Sigmoid colon (tissue), 7 donors: ENCODE measurements around the gene INO80E. TPM values are rescaled to one million over a fixed set of nuclear protein-coding genes. Genes with fewer than 3 reads are reported as not detected.

Source experiments
- DNase-seq: peaks from one replicate; pipeline ENCODE4 v3.0.0-alpha.2; 2019
- H3K27ac ChIP-seq, 4 donors: fragments of 200-600 bp; sonication (generic); one replicate each; pipeline ENCODE4 v1.5.1; 2016 to 2019; ENCODE audit warnings: mild to moderate bottlenecking in 1 of 4
- H3K27me3 ChIP-seq, 3 donors: fragments of 200-600 bp; sonication (generic); one replicate each; pipeline ENCODE4 v1.5.1; 2019; ENCODE audit warnings: mild to moderate bottlenecking in 1 of 3
- H3K36me3 ChIP-seq, 4 donors: fragments of 200-600 bp; sonication (generic); one replicate each; pipeline ENCODE4 v1.5.1; 2016 to 2019
- H3K4me1 ChIP-seq, 4 donors: fragments of 200-600 bp; sonication (generic); one replicate each; pipeline ENCODE4 v1.5.1; 2017 to 2019
- H3K4me3 ChIP-seq, 4 donors: fragments of 200-600 bp; sonication (generic); one replicate each; pipeline ENCODE4 v1.5.1; 2017 to 2019; ENCODE audit warnings: mild to moderate bottlenecking in 2 of 4, moderate library complexity in 1 of 4
- H3K9me3 ChIP-seq, 4 donors: fragments of 200-600 bp in 3 of 4; sonication (generic) in 3 of 4; one replicate each; pipeline versions ENCODE4 v1.5.1 to v1.6.1; 2013 to 2019
- EP300 ChIP-seq, 4 donors: sonication (generic); formaldehyde crosslinking; IDR thresholded peaks; one replicate each; pipeline ENCODE4 v1.6.1; 2017; ENCODE audit warnings: antibody characterized with exemption in 4 of 4
- POLR2A ChIP-seq, 2 donors: fragments of 450-650 bp; IDR thresholded peaks; one replicate each; pipeline ENCODE4 v1.6.1; 2016; ENCODE audit warnings: antibody characterized with exemption in 2 of 2, mild to moderate bottlenecking in 2 of 2, moderate library complexity in 2 of 2
- POLR2AphosphoS5 ChIP-seq, 4 donors: sonication (generic); formaldehyde crosslinking; IDR thresholded peaks; one replicate each; pipeline ENCODE4 v1.6.1; 2017; ENCODE audit warnings: antibody characterized with exemption in 4 of 4
- WGBS, 2 donors: extraction: QIAGEN DNeasy Blood & Tissue Kit; methylation state at CpG; one replicate each; pipeline ENCODE4 v1.1.7; 2013; 5-methylcytosine and 5-hydroxymethylcytosine counted together
- intact Hi-C: fragments of 100-400 bp; cut with DNase I; formaldehyde crosslinking; loops from one replicate; pipeline ENCODE4 v1.15.1; 2023
- polyA plus RNA-seq, 3 donors: library from polyadenylated mRNA; stranded (reverse); fragments of 200-250 nt; gene quantifications; one replicate each; pipeline ENCODE4 v1.2.3, GENCODE V29; 2013
- total RNA-seq, 4 donors: library from RNA; depleted of rRNA; stranded (reverse); fragments of >200 nt; gene quantifications; one replicate each; pipeline ENCODE4 v1.1.0, GENCODE V29; 2016
- TF ChIP-seq, protein P1 (sequence below), 4 experiments: fragments of 450-650 bp in 3 of 4; fragments of 200-600 bp in 1 of 4; IDR thresholded peaks; one replicate each; pipeline ENCODE4 v1.5.1; 2016 to 2019; ENCODE audit warnings: antibody characterized with exemption in 4 of 4, mild to moderate bottlenecking in 3 of 4, moderate library complexity in 2 of 4
- donor health status: healthy with polysubstance abuse.
- donor health status: Bipolar disorder and iron deficiency.
- donor health status: healthy.

Gene INO80E
- total and polyA plus RNA-seq, 7 donors, result 49.2 to 174 (median 59.8) TPM

DNA sequence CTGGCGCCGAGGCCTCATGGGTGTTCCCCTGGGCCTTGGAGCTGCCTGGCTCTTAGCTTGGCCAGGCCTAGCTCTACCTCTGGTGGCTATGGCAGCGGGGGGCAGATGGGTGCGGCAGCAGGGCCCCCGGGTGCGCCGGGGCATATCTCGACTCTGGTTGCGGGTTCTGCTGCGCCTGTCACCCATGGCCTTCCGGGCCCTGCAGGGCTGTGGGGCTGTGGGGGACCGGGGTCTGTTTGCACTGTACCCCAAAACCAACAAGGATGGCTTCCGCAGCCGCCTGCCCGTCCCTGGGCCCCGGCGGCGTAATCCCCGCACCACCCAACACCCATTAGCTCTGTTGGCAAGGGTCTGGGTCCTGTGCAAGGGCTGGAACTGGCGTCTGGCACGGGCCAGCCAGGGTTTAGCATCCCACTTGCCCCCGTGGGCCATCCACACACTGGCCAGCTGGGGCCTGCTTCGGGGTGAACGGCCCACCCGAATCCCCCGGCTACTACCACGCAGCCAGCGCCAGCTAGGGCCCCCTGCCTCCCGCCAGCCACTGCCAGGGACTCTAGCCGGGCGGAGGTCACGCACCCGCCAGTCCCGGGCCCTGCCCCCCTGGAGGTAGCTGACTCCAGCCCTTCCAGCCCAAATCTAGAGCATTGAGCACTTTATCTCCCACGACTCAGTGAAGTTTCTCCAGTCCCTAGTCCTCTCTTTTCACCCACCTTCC lies 8.5 kb upstream of the INO80E start:
- Histone ChIP-seq H3K4me3 (no peak overlapping the region), H3K4me1 (no peaks in the 10 kb centered on the region), H3K27me3 (no peaks in the 10 kb centered on the region), H3K9me3 (no peaks in the 10 kb centered on the region), H3K27ac (no peak overlapping the region), H3K36me3 (peaks cover 51 to 100% (median 84%) of the 10 kb centered on the region in 4 donors)
- intact Hi-C loops, result no loop called here
- 95 to 96% methylated on average over 35 of the region's 35 CpGs for WGBS, 2 donors
- TF ChIP-seq EP300 (IDR thresholded peaks at IDR 0.05) (no peak), POLR2AphosphoS5 (IDR thresholded peaks at IDR 0.05) (no peak), POLR2A (IDR thresholded peaks at IDR 0.05) (no peak)
- TF ChIP-seq, protein P1, sequence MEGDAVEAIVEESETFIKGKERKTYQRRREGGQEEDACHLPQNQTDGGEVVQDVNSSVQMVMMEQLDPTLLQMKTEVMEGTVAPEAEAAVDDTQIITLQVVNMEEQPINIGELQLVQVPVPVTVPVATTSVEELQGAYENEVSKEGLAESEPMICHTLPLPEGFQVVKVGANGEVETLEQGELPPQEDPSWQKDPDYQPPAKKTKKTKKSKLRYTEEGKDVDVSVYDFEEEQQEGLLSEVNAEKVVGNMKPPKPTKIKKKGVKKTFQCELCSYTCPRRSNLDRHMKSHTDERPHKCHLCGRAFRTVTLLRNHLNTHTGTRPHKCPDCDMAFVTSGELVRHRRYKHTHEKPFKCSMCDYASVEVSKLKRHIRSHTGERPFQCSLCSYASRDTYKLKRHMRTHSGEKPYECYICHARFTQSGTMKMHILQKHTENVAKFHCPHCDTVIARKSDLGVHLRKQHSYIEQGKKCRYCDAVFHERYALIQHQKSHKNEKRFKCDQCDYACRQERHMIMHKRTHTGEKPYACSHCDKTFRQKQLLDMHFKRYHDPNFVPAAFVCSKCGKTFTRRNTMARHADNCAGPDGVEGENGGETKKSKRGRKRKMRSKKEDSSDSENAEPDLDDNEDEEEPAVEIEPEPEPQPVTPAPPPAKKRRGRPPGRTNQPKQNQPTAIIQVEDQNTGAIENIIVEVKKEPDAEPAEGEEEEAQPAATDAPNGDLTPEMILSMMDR (IDR thresholded peaks at IDR 0.05), result no peak
- no peak for DNase-seq

DNA sequence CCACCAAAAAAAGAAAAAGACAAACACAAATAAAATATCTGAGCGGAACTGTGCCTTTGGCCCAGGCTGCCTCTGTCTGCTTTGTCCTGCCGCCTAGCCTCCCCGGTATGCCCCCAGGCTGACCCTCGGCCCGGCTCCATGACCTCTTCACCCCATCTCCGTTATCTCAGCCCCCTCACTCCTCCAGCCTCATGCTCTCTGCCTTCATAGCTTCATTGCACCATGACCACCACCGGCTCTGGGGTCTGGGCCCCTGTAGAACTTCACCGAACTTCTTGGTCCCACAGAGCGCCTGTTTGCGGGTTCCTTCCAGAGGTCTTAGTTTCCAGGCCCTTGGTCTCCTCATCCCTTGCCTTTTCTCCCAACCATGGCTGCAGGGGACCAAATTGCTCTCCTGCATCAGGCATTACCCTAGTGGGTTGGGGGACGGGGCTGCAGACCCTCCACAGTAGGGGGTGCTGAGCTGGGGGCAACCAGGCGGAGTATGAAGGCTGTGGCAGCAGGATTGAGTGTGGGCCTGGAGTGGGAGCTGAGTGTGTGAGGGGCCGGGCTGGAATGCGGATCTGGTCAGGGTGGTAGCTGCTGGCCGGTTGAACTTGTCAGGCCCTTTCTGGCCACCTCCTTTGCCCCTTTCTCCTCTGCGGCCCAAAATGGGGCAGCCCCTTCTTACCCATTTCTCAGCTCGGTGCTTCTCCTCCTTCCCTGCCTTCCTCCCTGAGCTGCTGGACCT lies 7.5 kb upstream of the INO80E start:
- DNase-seq, result peak; percentile 52
- TF ChIP-seq POLR2A (IDR thresholded peaks at IDR 0.05) (no peak), EP300 (IDR thresholded peaks at IDR 0.05) (no peak), POLR2AphosphoS5 (IDR thresholded peaks at IDR 0.05) (no peak)
- TF ChIP-seq, protein P1 (IDR thresholded peaks at IDR 0.05), result no peak

GRCh38 chr16:29989111-29989858 lies 6.8 kb upstream of the INO80E start:
- Histone ChIP-seq H3K9me3 (no peaks in the 10 kb centered on the region), H3K4me1 (peaks cover 0 to 9% (median 4%) of the 10 kb centered on the region in 4 donors), H3K4me3 (no peak overlapping the region), H3K36me3 (peaks cover 38 to 96% (median 69%) of the 10 kb centered on the region in 4 donors), H3K27ac (no peak overlapping the region), H3K27me3 (no peaks in the 10 kb centered on the region)
- WGBS, 2 donors, result 57 to 82% methylated on average over 23 of the region's 23 CpGs
- TF ChIP-seq, protein P1 (IDR thresholded peaks at IDR 0.05), result no peak
- peak; percentile 35 for DNase-seq
- intact Hi-C loops, result no loop called here

More for the DNA sequence above, 7.5 kb upstream of the INO80E start:
- 92 to 93% methylated on average over 17 of the region's 17 CpGs for WGBS, 2 donors
- Histone ChIP-seq H3K27ac (no peak overlapping the region), H3K9me3 (no peaks in the 10 kb centered on the region), H3K27me3 (no peaks in the 10 kb centered on the region), H3K4me1 (peaks cover 0 to 2% (median 0%) of the 10 kb centered on the region in 4 donors), H3K4me3 (no peak overlapping the region), H3K36me3 (peaks cover 42 to 100% (median 77%) of the 10 kb centered on the region in 4 donors)
- intact Hi-C loops, result no loop called here

DNA sequence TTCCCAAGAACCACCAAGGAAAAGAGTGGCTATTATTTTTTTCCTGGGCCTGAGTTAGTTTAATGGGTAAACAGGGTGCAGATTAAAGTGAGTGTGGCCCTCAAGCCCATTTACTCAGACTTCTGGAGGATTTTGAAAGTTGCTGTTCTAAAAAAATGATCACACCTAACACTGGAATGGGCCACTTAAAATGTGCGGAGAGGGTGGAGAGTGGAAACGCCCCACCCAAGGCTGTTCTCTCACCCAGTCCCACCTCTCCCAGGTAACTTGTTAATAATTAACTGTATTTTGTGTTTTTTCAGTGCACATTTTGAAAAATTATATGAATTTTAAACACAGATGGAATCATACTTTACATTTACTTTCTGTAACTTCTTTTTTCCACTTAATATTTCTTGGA lies 6.0 kb upstream of the INO80E start:
- no peak overlapping the region for H3K27ac ChIP-seq

More for the DNA sequence above, 6.0 kb upstream of the INO80E start:
- Histone ChIP-seq H3K4me1 (peaks cover 0 to 17% (median 12%) of the 10 kb centered on the region in 4 donors), H3K36me3 (peaks cover 35 to 88% (median 62%) of the 10 kb centered on the region in 4 donors), H3K9me3 (no peaks in the 10 kb centered on the region), H3K27me3 (no peaks in the 10 kb centered on the region), H3K4me3 (no peak overlapping the region)
- intact Hi-C loops, result loop anchor here (10.0 kb wide), 1 partner anchor 105 kb away; the partner anchor contains the start of genes TBX6 and YPEL3
- TF ChIP-seq EP300 (IDR thresholded peaks at IDR 0.05) (no peak), POLR2A (IDR thresholded peaks at IDR 0.05) (no peak), POLR2AphosphoS5 (IDR thresholded peaks at IDR 0.05) (no peak)
- TF ChIP-seq, protein P1 (IDR thresholded peaks at IDR 0.05), result no peak
- WGBS, 2 donors, result 33 to 61% methylated on average over 2 of the region's 2 CpGs
- no peak for DNase-seq
